Transverse colon (tissue), 3 donors: Measurements from ENCODE around the gene SMIM22.

Experiments used
- POLR2A ChIP-seq: fragments of 450-650 bp; IDR thresholded peaks from one replicate; pipeline ENCODE4 v1.6.1; 2016; ENCODE audit warnings: antibody characterized with exemption, mild to moderate bottlenecking, moderate library complexity
- TF ChIP-seq, protein P1 (sequence below), 5 experiments: fragments of 200-600 bp in 3 of 5; fragments of 450-650 bp in 2 of 5; sonication (generic) in 3 of 5; IDR thresholded peaks; 1 replicate in 2 of 5; 2 replicates in 3 of 5; pipeline ENCODE4 v1.5.1; 2016 to 2017; ENCODE audit warnings: antibody characterized with exemption in 5 of 5, inconsistent platforms in 3 of 5, mild to moderate bottlenecking in 2 of 5, moderate library complexity in 1 of 5

DNA sequence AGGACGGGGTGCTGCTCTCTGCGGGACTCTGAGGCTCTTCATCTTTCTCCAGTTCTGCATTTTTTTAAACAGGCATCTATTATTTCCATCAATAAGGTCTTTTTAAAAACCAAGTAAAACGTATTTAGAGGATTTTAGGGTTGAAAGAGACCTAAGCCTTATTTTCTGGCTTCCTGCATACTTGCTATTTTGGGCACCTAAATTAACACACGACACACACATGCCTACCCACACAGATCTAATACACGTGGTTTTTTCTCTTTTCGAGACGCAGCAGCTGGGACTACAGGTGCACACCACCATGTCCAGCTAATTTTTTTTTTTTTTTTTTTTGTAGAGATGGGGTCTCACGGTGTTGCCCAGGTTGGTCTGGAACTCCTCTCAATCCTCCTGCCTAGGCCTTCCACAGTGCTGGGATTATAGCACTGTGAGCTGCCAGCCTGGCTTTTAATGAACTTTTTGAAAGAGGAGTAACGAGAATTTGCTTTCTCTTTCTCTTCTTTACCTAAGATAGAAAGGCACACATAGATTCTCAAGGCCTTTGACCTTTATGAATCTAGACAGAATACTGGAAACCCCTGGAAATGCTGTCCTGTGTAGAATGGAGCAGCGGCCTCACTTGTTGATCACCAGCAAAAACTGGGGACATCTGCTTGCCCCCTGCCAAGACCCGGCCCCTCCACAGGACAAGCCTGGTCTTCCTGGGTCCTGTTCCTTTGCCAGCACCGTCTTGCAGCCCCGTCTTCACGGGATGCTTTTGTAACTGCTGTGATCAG lies 47.1 kb upstream of the SMIM22 start:
- TF ChIP-seq, protein P1, sequence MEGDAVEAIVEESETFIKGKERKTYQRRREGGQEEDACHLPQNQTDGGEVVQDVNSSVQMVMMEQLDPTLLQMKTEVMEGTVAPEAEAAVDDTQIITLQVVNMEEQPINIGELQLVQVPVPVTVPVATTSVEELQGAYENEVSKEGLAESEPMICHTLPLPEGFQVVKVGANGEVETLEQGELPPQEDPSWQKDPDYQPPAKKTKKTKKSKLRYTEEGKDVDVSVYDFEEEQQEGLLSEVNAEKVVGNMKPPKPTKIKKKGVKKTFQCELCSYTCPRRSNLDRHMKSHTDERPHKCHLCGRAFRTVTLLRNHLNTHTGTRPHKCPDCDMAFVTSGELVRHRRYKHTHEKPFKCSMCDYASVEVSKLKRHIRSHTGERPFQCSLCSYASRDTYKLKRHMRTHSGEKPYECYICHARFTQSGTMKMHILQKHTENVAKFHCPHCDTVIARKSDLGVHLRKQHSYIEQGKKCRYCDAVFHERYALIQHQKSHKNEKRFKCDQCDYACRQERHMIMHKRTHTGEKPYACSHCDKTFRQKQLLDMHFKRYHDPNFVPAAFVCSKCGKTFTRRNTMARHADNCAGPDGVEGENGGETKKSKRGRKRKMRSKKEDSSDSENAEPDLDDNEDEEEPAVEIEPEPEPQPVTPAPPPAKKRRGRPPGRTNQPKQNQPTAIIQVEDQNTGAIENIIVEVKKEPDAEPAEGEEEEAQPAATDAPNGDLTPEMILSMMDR (IDR thresholded peaks at IDR 0.05): no peak
- no peak for TF ChIP-seq POLR2A
